Measurements from ENCODE around the gene ZFYVE16.

DNA sequence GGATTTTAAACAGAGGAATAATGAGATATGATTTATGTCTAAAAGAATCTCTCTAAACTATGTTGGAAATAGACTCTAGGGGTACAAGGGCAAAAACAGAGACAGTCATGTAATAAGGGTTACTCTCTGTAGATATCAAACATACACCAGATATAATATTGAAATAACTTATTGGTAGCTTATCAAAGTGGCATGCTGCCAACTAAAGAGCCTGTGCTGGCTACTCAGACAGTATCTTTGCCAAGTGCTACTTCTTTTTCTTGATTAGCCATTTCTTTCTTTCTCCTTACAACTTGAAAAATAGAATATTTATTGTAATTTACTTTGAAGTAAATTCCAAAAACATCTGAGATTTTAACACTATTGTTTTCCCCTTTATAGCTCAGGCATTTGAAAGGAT is 34.9 kb downstream of the ZFYVE16 start:
- TF ChIP-seq, protein P1, sequence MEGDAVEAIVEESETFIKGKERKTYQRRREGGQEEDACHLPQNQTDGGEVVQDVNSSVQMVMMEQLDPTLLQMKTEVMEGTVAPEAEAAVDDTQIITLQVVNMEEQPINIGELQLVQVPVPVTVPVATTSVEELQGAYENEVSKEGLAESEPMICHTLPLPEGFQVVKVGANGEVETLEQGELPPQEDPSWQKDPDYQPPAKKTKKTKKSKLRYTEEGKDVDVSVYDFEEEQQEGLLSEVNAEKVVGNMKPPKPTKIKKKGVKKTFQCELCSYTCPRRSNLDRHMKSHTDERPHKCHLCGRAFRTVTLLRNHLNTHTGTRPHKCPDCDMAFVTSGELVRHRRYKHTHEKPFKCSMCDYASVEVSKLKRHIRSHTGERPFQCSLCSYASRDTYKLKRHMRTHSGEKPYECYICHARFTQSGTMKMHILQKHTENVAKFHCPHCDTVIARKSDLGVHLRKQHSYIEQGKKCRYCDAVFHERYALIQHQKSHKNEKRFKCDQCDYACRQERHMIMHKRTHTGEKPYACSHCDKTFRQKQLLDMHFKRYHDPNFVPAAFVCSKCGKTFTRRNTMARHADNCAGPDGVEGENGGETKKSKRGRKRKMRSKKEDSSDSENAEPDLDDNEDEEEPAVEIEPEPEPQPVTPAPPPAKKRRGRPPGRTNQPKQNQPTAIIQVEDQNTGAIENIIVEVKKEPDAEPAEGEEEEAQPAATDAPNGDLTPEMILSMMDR (IDR thresholded peaks at IDR 0.05): no peak
- TF ChIP-seq POLR2A (IDR thresholded peaks at IDR 0.05): no peak

Data from suprapubic skin (tissue), 3 donors.